RPMI7951 (cell line): Measurements from ENCODE around the gene ZNF585A. TPM values are rescaled to one million over a fixed set of nuclear protein-coding genes. Genes with fewer than 3 reads are reported as not detected.
"Not testable (repeated sequence)": the region's sequence is repeated elsewhere in the genome, so short reads cannot be mapped to it uniquely, and the experiment has no call there.

Experiments
- DNase-seq: peaks from one replicate; pipeline ENCODE4 v3.0.0-alpha.2; 2012; ENCODE audit warnings: low read depth
- total RNA-seq: library from RNA; depleted of rRNA; stranded (reverse); fragments of >200 nt; shearing (Covaris generic); gene quantifications from 2 replicates; pipeline ENCODE4 v1.2.3, GENCODE V29; 2014; rRNA removed

The ZNF585A gene
- 23.4 and 27.8 TPM in 2 replicates for total RNA-seq

- DNase-seq = peak; percentile 97
Measured at GRCh38 chr19:37172368-37173366, at the start of gene ZNF585A. ZNF585A (minus strand) TSS chr19:37172695; CDS start chr19:37169910, 2,785 bp downstream.

GRCh38 chr19:37221136-37221535 lies 48.6 kb upstream of the ZNF585A start:
- DNase-seq = no peak

GRCh38 chr19:37220383-37220782 lies 47.9 kb upstream of the ZNF585A start:
- DNase-seq = no peak

GRCh38 chr19:37218592-37218935 lies 46.1 kb upstream of the ZNF585A start:
- peak; percentile 35 for DNase-seq

- peak; percentile 92 for DNase-seq
Measured at GRCh38 chr19:37217775-37218591, 45.5 kb upstream of the ZNF585A start, which contains the start of gene ZNF383. ZNF383 (plus strand) TSS chr19:37218214; CDS start chr19:37230454, 12,240 bp downstream.

GRCh38 chr19:37217480-37217774 lies 44.9 kb upstream of the ZNF585A start:
- DNase-seq = no peak

GRCh38 chr19:37197768-37198167 lies 25.3 kb upstream of the ZNF585A start:
- no peak for DNase-seq

- not testable (repeated sequence) for DNase-seq
Measured at GRCh38 chr19:37197115-37197514, 24.6 kb upstream of the ZNF585A start.

- DNase-seq = not testable (repeated sequence)
Measured at GRCh38 chr19:37195248-37195647, 22.8 kb upstream of the ZNF585A start.

GRCh38 chr19:37186071-37186470 lies 13.6 kb upstream of the ZNF585A start:
- not testable (repeated sequence) for DNase-seq

GRCh38 chr19:37165635-37166034 lies 6.9 kb downstream of the ZNF585A start:
- no peak for DNase-seq

- no peak for DNase-seq
Measured at GRCh38 chr19:37160153-37160552, 12.3 kb downstream of the ZNF585A start.

GRCh38 chr19:37148214-37148613 lies 24.3 kb downstream of the ZNF585A start:
- no peak for DNase-seq

- no peak for DNase-seq
Measured at GRCh38 chr19:37136111-37136510, 36.4 kb downstream of the ZNF585A start.

GRCh38 chr19:37128821-37129177 lies 43.7 kb downstream of the ZNF585A start:
- DNase-seq = no peak

GRCh38 chr19:37127999-37128820 lies 44.3 kb downstream of the ZNF585A start:
- DNase-seq = peak; percentile 11

GRCh38 chr19:37122093-37122492 lies 50.4 kb downstream of the ZNF585A start:
- not testable (repeated sequence) for DNase-seq

- DNase-seq = no peak
Measured at GRCh38 chr19:37114001-37114400, 58.5 kb downstream of the ZNF585A start.

GRCh38 chr19:37111753-37112152 lies 60.7 kb downstream of the ZNF585A start:
- DNase-seq = not testable (repeated sequence)

- not testable (repeated sequence) for DNase-seq
Measured at GRCh38 chr19:37104135-37104534, 68.4 kb downstream of the ZNF585A start.

- no peak for DNase-seq
Measured at GRCh38 chr19:37098570-37098969, 73.9 kb downstream of the ZNF585A start.

GRCh38 chr19:37095859-37096258 lies 76.6 kb downstream of the ZNF585A start:
- DNase-seq = no peak
